GM23338 (cell line): ENCODE measurements around the gene SPEM1. TPM values are rescaled to one million over a fixed set of nuclear protein-coding genes. Genes with fewer than 3 reads are reported as not detected.

Experiments used
- ATAC-seq: fragments of 200-7000 bp; cut with Tn5 transposase; 3 replicates; pipeline ENCODE4 v1.9.1; 2020
- DNase-seq: peaks from one replicate; pipeline ENCODE4 v3.0.0-alpha.2; 2015; ENCODE audit warnings: low spot score
- H2AFZ ChIP-seq: fragments of 200-600 bp; sonication (generic); 2 replicates; pipeline ENCODE4 v1.8.0; 2016; ENCODE audit warnings: antibody characterized with exemption, mild to moderate bottlenecking, moderate library complexity
- H3F3A ChIP-seq: fragments of 200-600 bp; sonication (generic); replicated peaks from 2 replicates; pipeline ENCODE4 v1.8.0; 2017; ENCODE audit warnings: antibody characterized with exemption, mixed run types, low read depth
- H3K27ac ChIP-seq: fragments of 200-600 bp; sonication (generic); 2 replicates; pipeline ENCODE4 v1.6.1; 2016; ENCODE audit warnings: low read depth
- H3K27me3 ChIP-seq: fragments of 200-600 bp; sonication (generic); 2 replicates; pipeline ENCODE4 v1.8.0; 2016; ENCODE audit warnings: mild to moderate bottlenecking, mixed run types, moderate library complexity; ENCODE audit not compliant: insufficient read depth
- H3K36me3 ChIP-seq: fragments of 200-600 bp; sonication (generic); 2 replicates; pipeline ENCODE4 v1.8.0; 2016; ENCODE audit warnings: mild to moderate bottlenecking; ENCODE audit not compliant: insufficient read depth
- H3K4me1 ChIP-seq: fragments of 200-600 bp; sonication (generic); 2 replicates; pipeline ENCODE4 v1.8.0; 2016; ENCODE audit warnings: mild to moderate bottlenecking, moderate library complexity; ENCODE audit not compliant: insufficient read depth
- H3K4me2 ChIP-seq: fragments of 200-600 bp; sonication (generic); 2 replicates; pipeline ENCODE4 v1.7.1; 2017; ENCODE audit warnings: mixed run types
- H3K4me3 ChIP-seq: fragments of 200-600 bp; sonication (generic); 2 replicates; pipeline ENCODE4 v1.6.1; 2016; ENCODE audit warnings: mixed run types
- H3K79me2 ChIP-seq: fragments of 200-600 bp; sonication (generic); replicated peaks from 2 replicates; pipeline ENCODE4 v1.8.0; 2017; ENCODE audit warnings: mild to moderate bottlenecking; ENCODE audit not compliant: insufficient read depth
- H3K9me2 ChIP-seq: fragments of 200-600 bp; sonication (generic); 2 replicates; pipeline ENCODE4 v1.8.0; 2017; ENCODE audit not compliant: insufficient read depth
- H4K20me1 ChIP-seq: fragments of 200-600 bp; sonication (generic); replicated peaks from 2 replicates; pipeline ENCODE4 v1.8.0; 2017; ENCODE audit warnings: mild to moderate bottlenecking; ENCODE audit not compliant: insufficient read depth
- H3K27ac Mint-ChIP-seq: 2 replicates; pipeline ENCODE4 v1.8.0; 2020; ENCODE audit warnings: inconsistent platforms, mild to moderate bottlenecking, moderate library complexity, mixed read lengths
- H3K27me3 Mint-ChIP-seq: 3 replicates; pipeline ENCODE4 v1.8.0; 2022; ENCODE audit warnings: low read depth, mild to moderate bottlenecking, moderate library complexity, mixed read lengths, inconsistent platforms; ENCODE audit not compliant: insufficient read depth, poor library complexity
- H3K36me3 Mint-ChIP-seq: 3 replicates; pipeline ENCODE4 v1.8.0; 2021; ENCODE audit warnings: low read depth, mild to moderate bottlenecking, inconsistent platforms, moderate library complexity, mixed read lengths
- H3K4me1 Mint-ChIP-seq: 3 replicates; pipeline ENCODE4 v1.8.0; 2020; ENCODE audit warnings: mild to moderate bottlenecking, inconsistent platforms, mixed read lengths
- H3K4me3 Mint-ChIP-seq: 3 replicates; pipeline ENCODE4 v1.8.0; 2021; ENCODE audit warnings: moderate library complexity, mild to moderate bottlenecking, inconsistent platforms, mixed read lengths
- H3K9me3 Mint-ChIP-seq: 3 replicates; pipeline ENCODE4 v1.8.0; 2020; ENCODE audit warnings: moderate library complexity, mild to moderate bottlenecking, inconsistent platforms, mixed read lengths
- EZH2 ChIP-seq: fragments of 200-600 bp; sonication (generic); IDR thresholded peaks from one replicate; pipeline ENCODE4 v1.8.0; 2017; ENCODE audit warnings: antibody characterized with exemption, mild to moderate bottlenecking, low read depth; ENCODE audit not compliant: unreplicated experiment
- ZNF114 ChIP-seq: fragments of 250-450 bp; sonication (Bioruptor Pico); IDR thresholded peaks from 2 replicates; pipeline ENCODE4 v1.5.0; 2020; ENCODE audit warnings: mild to moderate bottlenecking, moderate library complexity
- ZNF331 ChIP-seq: fragments of 250-450 bp; sonication (Bioruptor Pico); IDR thresholded peaks from 2 replicates; pipeline ENCODE4 v1.5.0; 2020; ENCODE audit warnings: low read depth, mild to moderate bottlenecking, moderate library complexity
- polyA plus RNA-seq: library from polyadenylated mRNA; unstranded; fragments of >200 nt; fragmentation: Nextera tagmentation; extraction: Ambion mirVana; gene quantifications from 2 replicates; pipeline ENCODE4 v1.2.1, GENCODE V29; 2016
- total RNA-seq: library from RNA; depleted of rRNA; stranded (reverse); fragments of >200 nt; shearing (Covaris generic); gene quantifications from 2 replicates; pipeline ENCODE4 v1.2.3, GENCODE V29; 2014
- TF ChIP-seq, protein P1 (sequence below): fragments of 250-450 bp; sonication (Bioruptor Pico); IDR thresholded peaks from 2 replicates; pipeline ENCODE4 v1.5.0; 2020; ENCODE audit warnings: mild to moderate bottlenecking, moderate library complexity
- TF ChIP-seq, protein P2 (sequence below): IDR thresholded peaks from 2 replicates; pipeline ENCODE4 v1.6.1; 2016; ENCODE audit warnings: antibody characterized with exemption
- TF ChIP-seq, protein P3 (sequence below), 2 experiments: fragments of 200-600 bp in 1 of 2; sonication (generic) in 1 of 2; conservative IDR thresholded peaks; 2 replicates each; pipeline versions ENCODE4 v1.5.1 to v1.6.1; 2016 to 2017; ENCODE audit warnings: antibody characterized with exemption in 2 of 2, low read depth in 2 of 2, mild to moderate bottlenecking in 2 of 2, moderate library complexity in 1 of 2

SPEM1 gene
- total and polyA plus RNA-seq, 2 experiments from 2014 or later = not detected

DNA sequence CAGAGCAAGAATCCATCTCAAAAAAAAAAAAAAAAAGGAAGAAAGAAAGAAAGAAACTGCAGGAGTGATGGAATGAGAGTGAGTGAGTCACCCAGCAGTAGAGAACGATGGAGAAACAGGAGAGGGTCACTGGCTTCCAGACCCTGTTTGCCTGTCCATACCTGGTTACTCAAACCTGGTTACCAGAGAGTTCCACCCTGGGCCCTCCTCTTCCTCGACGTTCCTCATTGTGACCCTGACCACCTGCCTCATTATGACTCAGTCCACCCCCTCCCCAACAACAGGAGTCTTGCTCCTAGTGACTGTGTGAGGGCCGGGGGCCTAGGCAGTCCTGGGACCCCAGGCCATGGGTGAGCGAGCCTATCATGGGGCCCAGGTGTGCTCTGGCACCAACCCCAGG, 8.4 kb downstream of the SPEM1 start, which contains the start of gene SPEM3 (continued):
- TF ChIP-seq, protein P1, sequence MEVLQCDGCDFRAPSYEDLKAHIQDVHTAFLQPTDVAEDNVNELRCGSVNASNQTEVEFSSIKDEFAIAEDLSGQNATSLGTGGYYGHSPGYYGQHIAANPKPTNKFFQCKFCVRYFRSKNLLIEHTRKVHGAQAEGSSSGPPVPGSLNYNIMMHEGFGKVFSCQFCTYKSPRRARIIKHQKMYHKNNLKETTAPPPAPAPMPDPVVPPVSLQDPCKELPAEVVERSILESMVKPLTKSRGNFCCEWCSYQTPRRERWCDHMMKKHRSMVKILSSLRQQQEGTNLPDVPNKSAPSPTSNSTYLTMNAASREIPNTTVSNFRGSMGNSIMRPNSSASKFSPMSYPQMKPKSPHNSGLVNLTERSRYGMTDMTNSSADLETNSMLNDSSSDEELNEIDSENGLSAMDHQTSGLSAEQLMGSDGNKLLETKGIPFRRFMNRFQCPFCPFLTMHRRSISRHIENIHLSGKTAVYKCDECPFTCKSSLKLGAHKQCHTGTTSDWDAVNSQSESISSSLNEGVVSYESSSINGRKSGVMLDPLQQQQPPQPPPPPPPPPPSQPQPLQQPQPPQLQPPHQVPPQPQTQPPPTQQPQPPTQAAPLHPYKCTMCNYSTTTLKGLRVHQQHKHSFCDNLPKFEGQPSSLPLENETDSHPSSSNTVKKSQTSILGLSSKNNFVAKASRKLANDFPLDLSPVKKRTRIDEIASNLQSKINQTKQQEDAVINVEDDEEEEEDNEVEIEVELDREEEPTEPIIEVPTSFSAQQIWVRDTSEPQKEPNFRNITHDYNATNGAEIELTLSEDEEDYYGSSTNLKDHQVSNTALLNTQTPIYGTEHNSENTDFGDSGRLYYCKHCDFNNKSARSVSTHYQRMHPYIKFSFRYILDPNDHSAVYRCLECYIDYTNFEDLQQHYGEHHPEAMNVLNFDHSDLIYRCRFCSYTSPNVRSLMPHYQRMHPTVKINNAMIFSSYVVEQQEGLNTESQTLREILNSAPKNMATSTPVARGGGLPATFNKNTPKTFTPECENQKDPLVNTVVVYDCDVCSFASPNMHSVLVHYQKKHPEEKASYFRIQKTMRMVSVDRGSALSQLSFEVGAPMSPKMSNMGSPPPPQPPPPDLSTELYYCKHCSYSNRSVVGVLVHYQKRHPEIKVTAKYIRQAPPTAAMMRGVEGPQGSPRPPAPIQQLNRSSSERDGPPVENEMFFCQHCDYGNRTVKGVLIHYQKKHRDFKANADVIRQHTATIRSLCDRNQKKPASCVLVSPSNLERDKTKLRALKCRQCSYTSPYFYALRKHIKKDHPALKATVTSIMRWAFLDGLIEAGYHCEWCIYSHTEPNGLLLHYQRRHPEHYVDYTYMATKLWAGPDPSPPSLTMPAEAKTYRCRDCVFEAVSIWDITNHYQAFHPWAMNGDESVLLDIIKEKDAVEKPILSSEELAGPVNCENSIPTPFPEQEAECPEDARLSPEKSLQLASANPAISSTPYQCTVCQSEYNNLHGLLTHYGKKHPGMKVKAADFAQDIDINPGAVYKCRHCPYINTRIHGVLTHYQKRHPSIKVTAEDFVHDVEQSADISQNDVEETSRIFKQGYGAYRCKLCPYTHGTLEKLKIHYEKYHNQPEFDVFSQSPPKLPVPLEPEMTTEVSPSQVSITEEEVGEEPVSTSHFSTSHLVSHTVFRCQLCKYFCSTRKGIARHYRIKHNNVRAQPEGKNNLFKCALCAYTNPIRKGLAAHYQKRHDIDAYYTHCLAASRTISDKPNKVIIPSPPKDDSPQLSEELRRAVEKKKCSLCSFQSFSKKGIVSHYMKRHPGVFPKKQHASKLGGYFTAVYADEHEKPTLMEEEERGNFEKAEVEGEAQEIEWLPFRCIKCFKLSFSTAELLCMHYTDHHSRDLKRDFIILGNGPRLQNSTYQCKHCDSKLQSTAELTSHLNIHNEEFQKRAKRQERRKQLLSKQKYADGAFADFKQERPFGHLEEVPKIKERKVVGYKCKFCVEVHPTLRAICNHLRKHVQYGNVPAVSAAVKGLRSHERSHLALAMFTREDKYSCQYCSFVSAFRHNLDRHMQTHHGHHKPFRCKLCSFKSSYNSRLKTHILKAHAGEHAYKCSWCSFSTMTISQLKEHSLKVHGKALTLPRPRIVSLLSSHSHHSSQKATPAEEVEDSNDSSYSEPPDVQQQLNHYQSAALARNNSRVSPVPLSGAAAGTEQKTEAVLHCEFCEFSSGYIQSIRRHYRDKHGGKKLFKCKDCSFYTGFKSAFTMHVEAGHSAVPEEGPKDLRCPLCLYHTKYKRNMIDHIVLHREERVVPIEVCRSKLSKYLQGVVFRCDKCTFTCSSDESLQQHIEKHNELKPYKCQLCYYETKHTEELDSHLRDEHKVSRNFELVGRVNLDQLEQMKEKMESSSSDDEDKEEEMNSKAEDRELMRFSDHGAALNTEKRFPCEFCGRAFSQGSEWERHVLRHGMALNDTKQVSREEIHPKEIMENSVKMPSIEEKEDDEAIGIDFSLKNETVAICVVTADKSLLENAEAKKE (CRISPR knock-in tag) = no peak
- TF ChIP-seq, protein P2, sequence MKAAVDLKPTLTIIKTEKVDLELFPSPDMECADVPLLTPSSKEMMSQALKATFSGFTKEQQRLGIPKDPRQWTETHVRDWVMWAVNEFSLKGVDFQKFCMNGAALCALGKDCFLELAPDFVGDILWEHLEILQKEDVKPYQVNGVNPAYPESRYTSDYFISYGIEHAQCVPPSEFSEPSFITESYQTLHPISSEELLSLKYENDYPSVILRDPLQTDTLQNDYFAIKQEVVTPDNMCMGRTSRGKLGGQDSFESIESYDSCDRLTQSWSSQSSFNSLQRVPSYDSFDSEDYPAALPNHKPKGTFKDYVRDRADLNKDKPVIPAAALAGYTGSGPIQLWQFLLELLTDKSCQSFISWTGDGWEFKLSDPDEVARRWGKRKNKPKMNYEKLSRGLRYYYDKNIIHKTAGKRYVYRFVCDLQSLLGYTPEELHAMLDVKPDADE = no peak
- TF ChIP-seq, protein P3, sequence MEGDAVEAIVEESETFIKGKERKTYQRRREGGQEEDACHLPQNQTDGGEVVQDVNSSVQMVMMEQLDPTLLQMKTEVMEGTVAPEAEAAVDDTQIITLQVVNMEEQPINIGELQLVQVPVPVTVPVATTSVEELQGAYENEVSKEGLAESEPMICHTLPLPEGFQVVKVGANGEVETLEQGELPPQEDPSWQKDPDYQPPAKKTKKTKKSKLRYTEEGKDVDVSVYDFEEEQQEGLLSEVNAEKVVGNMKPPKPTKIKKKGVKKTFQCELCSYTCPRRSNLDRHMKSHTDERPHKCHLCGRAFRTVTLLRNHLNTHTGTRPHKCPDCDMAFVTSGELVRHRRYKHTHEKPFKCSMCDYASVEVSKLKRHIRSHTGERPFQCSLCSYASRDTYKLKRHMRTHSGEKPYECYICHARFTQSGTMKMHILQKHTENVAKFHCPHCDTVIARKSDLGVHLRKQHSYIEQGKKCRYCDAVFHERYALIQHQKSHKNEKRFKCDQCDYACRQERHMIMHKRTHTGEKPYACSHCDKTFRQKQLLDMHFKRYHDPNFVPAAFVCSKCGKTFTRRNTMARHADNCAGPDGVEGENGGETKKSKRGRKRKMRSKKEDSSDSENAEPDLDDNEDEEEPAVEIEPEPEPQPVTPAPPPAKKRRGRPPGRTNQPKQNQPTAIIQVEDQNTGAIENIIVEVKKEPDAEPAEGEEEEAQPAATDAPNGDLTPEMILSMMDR (conservative IDR thresholded peaks at IDR 0.05; ENCODE audit: low read depth in 2 of 2) = no peak

DNA sequence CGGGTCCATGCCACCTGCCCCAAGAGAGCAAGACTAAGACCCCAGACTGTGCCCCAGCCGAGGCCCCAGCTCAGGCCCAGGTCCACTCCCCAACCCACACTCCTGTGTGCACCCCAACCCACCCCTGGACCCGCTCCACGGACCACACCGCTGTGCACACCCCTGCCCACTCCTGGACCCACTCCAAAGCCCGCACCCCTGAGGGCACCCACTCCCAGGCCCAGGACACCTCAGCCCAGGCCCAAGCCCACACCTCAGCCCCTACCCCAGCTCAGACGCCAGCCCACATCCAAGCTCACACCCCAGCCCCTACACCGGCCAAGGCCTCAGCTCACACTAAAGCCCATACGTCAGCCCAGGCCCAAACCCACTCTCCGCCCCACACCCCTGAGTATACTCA, 9.6 kb downstream of the SPEM1 start:
- ATAC-seq = no peak
- Mint-ChIP-seq H3K27ac (no peak overlapping the region), H3K4me1 (no peaks in the 10 kb centered on the region; the same call in 2 of the 3 replicates)
- TF ChIP-seq ZNF331 (CRISPR knock-in tag) (no peak), ZNF114 (no peak), EZH2 (no peak)
- TF ChIP-seq, protein P1 (CRISPR knock-in tag) = no peak

More for the DNA sequence above, 9.6 kb downstream of the SPEM1 start:
- H3K36me3 Mint-ChIP-seq = no peaks in the 10 kb centered on the region
- Histone ChIP-seq H2AFZ (no peak overlapping the region), H3K4me1 (no peaks in the 10 kb centered on the region), H3K79me2 (no peaks in the 10 kb centered on the region), H4K20me1 (no peaks in the 10 kb centered on the region), H3K4me2 (no peak overlapping the region), H3K4me3 (no peak overlapping the region), H3K36me3 (no peaks in the 10 kb centered on the region), H3K9me2 (0 out of 2 replicates have a peak, but pooled peaks cover 13% of the 10 kb centered on the region), H3K27ac (no peak overlapping the region), H3F3A (no peaks in the 10 kb centered on the region), H3K27me3 (no peaks in the 10 kb centered on the region)
- no peak for DNase-seq
- H3K9me3 Mint-ChIP-seq = no peaks in the 10 kb centered on the region; the same call in 2 of the 3 replicates
- peaks cover 21% of the 10 kb centered on the region for H3K27me3 Mint-ChIP-seq
- H3K4me3 Mint-ChIP-seq = no peak overlapping the region
